Mucosa of rectum (tissue), 2 donors: ENCODE data around the gene PCNA.
"Not testable (repeated sequence)": the region's sequence is repeated elsewhere in the genome, so short reads cannot be mapped to it uniquely, and the experiment has no call there.

Source experiments
- H3K27ac ChIP-seq, 2 donors: one replicate each; pipeline ENCODE4 v1.7.0; 2013; ENCODE audit warnings: inconsistent platforms in 2 of 2, low read depth in 2 of 2, low read length in 2 of 2
- H3K27me3 ChIP-seq, 2 donors: one replicate each; pipeline ENCODE4 v1.7.0; 2013; ENCODE audit warnings: low read length in 2 of 2; ENCODE audit not compliant: control insufficient read depth in 2 of 2, insufficient read depth in 2 of 2
- H3K36me3 ChIP-seq, 2 donors: one replicate each; pipeline ENCODE4 v1.7.0; 2013; ENCODE audit warnings: low read length in 2 of 2; ENCODE audit not compliant: control insufficient read depth in 2 of 2, insufficient read depth in 2 of 2
- H3K4me1 ChIP-seq, 2 donors: one replicate each; pipeline ENCODE4 v1.7.0; 2013; ENCODE audit warnings: low read length in 2 of 2, mild to moderate bottlenecking in 1 of 2; ENCODE audit not compliant: control insufficient read depth in 2 of 2, insufficient read depth in 2 of 2
- H3K4me3 ChIP-seq, 2 donors: one replicate each; pipeline ENCODE4 v1.7.0; 2013; ENCODE audit warnings: low read length in 2 of 2
- H3K9ac ChIP-seq, 2 donors: one replicate each; pipeline ENCODE4 v1.7.0; 2013; ENCODE audit warnings: low read length in 2 of 2, low read depth in 1 of 2, mild to moderate bottlenecking in 1 of 2
- H3K9me3 ChIP-seq, 2 donors: one replicate each; pipeline ENCODE4 v1.7.0; 2013; ENCODE audit warnings: low read length in 2 of 2; ENCODE audit not compliant: control insufficient read depth in 2 of 2
- donor health status: healthy.
- donor health status: Normal muscosa, but diverticular disease.

The PCNA gene

DNA sequence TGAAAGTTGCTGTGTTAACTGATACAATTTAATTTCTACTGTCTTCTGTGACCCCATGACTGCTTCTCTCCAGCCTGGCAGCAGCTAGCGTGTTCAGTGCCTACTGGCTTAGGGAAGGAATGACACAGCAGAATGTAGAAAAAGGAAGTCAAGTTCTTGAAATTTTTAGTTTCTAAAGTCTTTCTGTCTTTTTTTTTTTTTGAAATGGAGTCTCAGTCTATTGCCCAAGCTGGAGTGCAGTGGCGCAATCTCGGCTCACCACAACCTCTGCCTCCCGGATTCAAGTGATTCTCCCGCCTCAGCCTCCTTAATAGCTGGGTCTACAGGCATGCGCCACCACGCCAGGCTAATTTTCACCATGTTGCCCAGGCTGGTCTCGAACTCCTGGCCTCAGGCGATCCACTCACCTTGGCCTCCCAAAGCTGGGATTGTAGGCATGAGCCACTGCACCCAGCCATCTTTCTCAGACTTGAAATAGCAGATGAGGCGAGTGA lies 39.3 kb downstream of the PCNA start:
- Histone ChIP-seq H3K36me3 (no peaks in the 10 kb centered on the region), H3K27me3 (no peaks in the 10 kb centered on the region), H3K27ac (peak overlapping the region in 1 of 2 donors; percentile 45), H3K4me1 (peaks cover 9 to 12% of the 10 kb centered on the region in 2 donors), H3K9ac (no peak overlapping the region), H3K9me3 (no peaks in the 10 kb centered on the region), H3K4me3 (no peak overlapping the region)

DNA sequence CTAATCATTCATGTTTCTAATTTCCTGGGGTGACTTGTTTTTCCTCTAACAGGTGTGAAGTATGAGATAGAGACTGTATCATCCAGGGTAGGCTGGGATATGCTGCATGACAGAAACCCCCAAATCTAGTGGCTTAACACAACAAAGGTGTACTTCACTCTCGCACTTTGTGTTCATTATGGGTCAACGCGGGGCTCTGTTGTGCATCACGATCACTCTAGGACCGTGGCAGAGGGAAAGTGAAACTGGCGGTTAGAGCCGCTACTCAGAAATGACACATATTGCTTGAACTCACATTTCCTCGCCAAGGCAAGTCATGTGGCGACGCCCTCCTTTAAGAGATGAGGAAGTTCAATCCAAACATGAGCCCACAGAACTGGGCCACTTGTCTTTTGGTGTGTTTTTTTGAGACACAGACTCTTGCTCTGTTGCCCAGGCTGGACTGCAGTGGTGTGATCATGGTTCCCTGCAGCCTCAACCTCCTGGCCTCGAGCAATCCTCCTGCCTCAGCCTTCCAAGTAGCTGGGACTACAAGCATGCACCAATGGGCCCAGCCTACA lies 41.3 kb downstream of the PCNA start:
- H3K27me3 ChIP-seq, result no peaks in the 10 kb centered on the region
- H3K9ac ChIP-seq, result peak overlapping the region; percentile 57 to 68
- H3K4me3 ChIP-seq, result peak overlapping the region; percentile 59 to 81

GRCh38 chr20:5077761-5078387 lies 41.9 kb downstream of the PCNA start:
- Histone ChIP-seq H3K4me3 (peak overlapping the region; percentile 59 to 81), H3K36me3 (no peaks in the 10 kb centered on the region), H3K9ac (peak overlapping the region; percentile 57 to 68), H3K9me3 (no peaks in the 10 kb centered on the region), H3K4me1 (peaks cover 22 to 29% of the 10 kb centered on the region in 2 donors), H3K27me3 (no peaks in the 10 kb centered on the region), H3K27ac (peak overlapping the region; percentile 78 to 81)

More for the DNA sequence above, 41.3 kb downstream of the PCNA start:
- H3K9me3 ChIP-seq, result no peaks in the 10 kb centered on the region
- H3K27ac ChIP-seq, result peak overlapping the region; percentile 78 to 81
- H3K4me1 ChIP-seq, result peaks cover 17 to 23% of the 10 kb centered on the region in 2 donors
- H3K36me3 ChIP-seq, result no peaks in the 10 kb centered on the region

DNA sequence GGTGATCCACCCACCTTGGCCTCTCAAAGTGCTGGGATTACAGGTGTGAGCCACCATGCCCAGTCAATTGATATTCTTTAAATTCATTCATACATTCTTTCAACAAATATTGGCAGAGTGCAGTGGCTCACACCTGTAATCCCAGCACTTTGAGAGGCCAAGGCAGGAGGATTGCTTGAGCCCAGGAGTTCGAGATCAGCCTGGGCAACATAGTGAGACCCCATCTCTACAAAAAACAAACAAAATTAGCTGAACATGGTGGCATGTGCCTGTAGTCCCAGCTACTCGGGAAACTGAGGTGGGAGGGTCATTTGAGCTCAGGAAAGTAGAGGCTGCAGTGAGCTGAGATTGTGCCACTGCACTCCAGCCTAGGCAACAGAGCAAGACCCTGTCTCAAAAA lies 42.8 kb downstream of the PCNA start:
- not testable (repeated sequence) for H3K4me3 ChIP-seq, H3K27ac ChIP-seq, H3K27me3 ChIP-seq, H3K36me3 ChIP-seq, H3K9ac ChIP-seq, H3K9me3 ChIP-seq
- H3K4me1 ChIP-seq, result peaks cover 24 to 31% of the 10 kb centered on the region in 2 donors

DNA sequence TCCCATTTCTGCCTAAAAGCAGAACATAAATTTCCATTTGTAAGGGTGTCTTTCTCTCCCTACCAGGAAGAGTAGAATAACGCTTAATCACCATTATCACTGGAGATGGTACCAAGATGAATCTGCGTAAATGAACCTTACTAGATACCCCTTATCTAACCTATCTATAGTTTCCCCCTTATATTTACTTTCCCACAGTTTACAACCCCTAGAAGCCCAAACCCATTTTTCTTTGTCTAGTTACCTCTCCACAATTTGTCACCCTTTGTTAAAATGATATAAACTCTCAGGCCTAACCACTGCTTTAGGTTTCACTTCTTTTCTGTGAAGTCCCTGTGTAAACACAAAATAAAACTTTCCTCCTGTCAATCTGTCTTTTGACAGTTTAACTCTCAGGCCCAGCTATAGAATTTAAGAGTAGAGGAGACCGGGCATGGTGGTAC lies 45.5 kb downstream of the PCNA start:
- Histone ChIP-seq H3K27me3 (no peaks in the 10 kb centered on the region), H3K4me3 (no peak overlapping the region), H3K9me3 (no peaks in the 10 kb centered on the region), H3K36me3 (no peaks in the 10 kb centered on the region), H3K27ac (peak overlapping the region; percentile 78 to 81), H3K9ac (peak overlapping the region in 1 of 2 donors; percentile 27), H3K4me1 (peaks cover 24 to 31% of the 10 kb centered on the region in 2 donors)

DNA sequence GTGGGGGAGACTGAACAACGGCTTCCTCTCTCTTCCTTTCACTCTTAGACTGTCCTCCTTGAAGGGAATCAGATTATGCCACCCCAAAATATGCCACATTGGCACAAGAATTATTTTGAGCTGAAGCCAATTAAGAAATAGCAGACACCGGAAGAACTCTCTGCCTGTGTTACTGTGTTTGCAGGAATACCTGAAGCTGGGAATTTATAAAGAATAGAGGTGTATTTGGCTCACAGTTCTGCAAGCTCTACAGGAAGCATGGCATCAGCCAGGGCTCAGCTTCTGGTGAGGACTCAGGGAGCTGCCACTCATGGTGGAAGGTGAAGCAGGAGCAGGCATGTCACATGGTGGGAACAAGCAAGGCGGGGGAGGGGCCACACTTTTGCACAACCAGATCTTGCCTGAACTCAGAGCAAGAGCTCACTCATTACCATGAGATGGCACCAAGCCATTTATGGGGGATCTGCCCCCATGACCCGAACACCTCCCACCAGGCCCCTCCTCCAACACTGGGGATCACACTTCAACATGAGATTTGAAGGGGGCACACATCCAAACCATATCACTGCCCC lies 46.0 kb downstream of the PCNA start:
- H3K9me3 ChIP-seq, result no peaks in the 10 kb centered on the region
- H3K9ac ChIP-seq, result peak overlapping the region in 1 of 2 donors; percentile 27
- no peak overlapping the region for H3K4me3 ChIP-seq
- H3K27ac ChIP-seq, result peak overlapping the region; percentile 78 to 81
- peaks cover 21 to 30% of the 10 kb centered on the region in 2 donors for H3K4me1 ChIP-seq
- no peaks in the 10 kb centered on the region for H3K36me3 ChIP-seq
- no peaks in the 10 kb centered on the region for H3K27me3 ChIP-seq

- peak overlapping the region in 1 of 2 donors; percentile 48 for H3K9ac ChIP-seq
- H3K27ac ChIP-seq, result peak overlapping the region; percentile 78 to 81
- H3K27me3 ChIP-seq, result no peaks in the 10 kb centered on the region
- no peaks in the 10 kb centered on the region for H3K9me3 ChIP-seq
- H3K4me1 ChIP-seq, result peaks cover 19 to 23% of the 10 kb centered on the region in 2 donors
- H3K4me3 ChIP-seq, result no peak overlapping the region
- H3K36me3 ChIP-seq, result no peaks in the 10 kb centered on the region
Measured at GRCh38 chr20:5072756-5073659, 46.8 kb downstream of the PCNA start.

DNA sequence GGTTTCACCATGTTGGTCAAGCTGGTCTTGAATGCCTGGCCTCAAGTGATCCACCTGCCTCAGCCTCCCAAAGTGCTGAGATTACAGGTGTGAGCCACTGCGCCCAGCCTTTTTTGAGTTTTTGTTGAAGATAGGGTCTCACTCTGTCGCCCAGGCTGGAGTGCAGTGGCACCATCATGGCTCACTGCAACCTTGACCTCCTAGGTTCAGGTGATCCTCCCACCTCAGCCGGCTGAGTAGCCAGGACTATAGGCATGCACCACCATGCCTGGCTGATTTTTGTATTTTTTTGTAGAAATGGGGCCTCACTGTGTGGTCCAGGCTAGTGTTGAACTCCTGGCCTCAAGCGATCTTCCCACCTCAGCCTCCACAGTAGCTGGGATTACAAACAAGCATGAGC lies 47.8 kb downstream of the PCNA start:
- H3K4me3 ChIP-seq, H3K27ac ChIP-seq, H3K36me3 ChIP-seq, H3K27me3 ChIP-seq, H3K9me3 ChIP-seq, H3K9ac ChIP-seq: not testable (repeated sequence)
- H3K4me1 ChIP-seq, result peaks cover 15 to 18% of the 10 kb centered on the region in 2 donors

DNA sequence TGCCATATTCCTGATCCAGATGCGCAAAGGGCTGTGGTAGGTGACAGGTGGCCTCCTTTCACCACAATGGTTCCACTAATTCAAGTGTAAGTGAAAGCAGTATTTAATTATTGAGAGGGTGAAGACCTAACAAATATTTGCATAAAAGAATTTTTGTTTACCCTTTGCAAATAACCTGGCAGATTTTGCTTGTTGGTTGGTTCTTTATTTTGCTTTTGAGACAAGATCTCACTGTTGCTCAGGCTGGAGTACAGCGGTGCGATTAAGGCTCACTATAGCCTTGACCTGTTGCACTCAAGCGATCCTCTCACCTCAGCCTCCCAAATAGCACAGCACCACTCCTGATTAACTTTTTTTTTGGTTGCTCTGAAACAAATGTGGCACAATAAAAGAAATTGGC lies 49.2 kb downstream of the PCNA start:
- Histone ChIP-seq H3K36me3 (no peaks in the 10 kb centered on the region), H3K9me3 (no peaks in the 10 kb centered on the region), H3K4me3 (no peak overlapping the region), H3K27ac (no peak overlapping the region), H3K9ac (no peak overlapping the region), H3K27me3 (no peaks in the 10 kb centered on the region), H3K4me1 (peaks cover 15 to 18% of the 10 kb centered on the region in 2 donors)
